ENCODE results near the gene SPACA6. TPM values are rescaled to one million over a fixed set of nuclear protein-coding genes. Genes with fewer than 3 reads are reported as not detected.

The SPACA6 gene
- total RNA-seq, 1 experiment from 2014 or later: 18.9 TPM

DNA sequence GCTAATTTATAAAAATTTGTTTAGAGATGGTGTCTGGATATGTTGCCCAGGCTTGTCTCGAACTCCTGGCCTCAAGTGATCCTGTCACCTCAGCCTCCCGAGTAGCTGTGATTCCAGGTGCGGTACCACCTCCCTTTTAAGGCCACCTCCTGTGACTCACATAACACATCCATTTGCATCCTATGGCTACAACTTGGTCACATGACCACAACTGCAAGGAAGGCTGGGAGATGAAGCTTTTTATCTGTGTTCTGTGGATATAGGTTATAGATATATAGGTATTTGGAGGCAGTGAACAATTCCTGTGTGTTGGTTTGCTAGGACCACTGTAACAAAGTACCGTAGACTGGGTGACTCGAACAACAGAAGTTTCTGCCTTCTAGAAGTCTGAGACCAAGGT, 6.0 kb downstream of the SPACA6 start:
- H2BK5ac ChIP-seq (ENCODE audit: insufficient read length, low read length): no peak overlapping the region
- H3K27me3 Mint-ChIP-seq (ENCODE audit: low read depth): no peaks in the 10 kb centered on the region
- H2AK5ac ChIP-seq (ENCODE audit: insufficient read length, low read length): no peak overlapping the region
- H2BK15ac ChIP-seq (ENCODE audit: low read depth, low read length): no peak overlapping the region
- no peaks in the 10 kb centered on the region for H3K79me1 ChIP-seq (ENCODE audit: insufficient read depth, low read depth, low read length, poor library complexity, severe bottlenecking)
- no peak overlapping the region for H4K8ac ChIP-seq (replicated peaks; ENCODE audit: insufficient read length, low read depth, low read length)
- DNase-seq: no peak
- H2BK120ac ChIP-seq (ENCODE audit: low read depth, low read length, poor library complexity, severe bottlenecking): no peak overlapping the region
- no CpG with 5 or more reads among the region's 5 CpGs for WGBS (ENCODE audit: extremely low coverage, insufficient read length, low lambda C conversion rate)
- H3K4me3 Mint-ChIP-seq: no peak overlapping the region
- TF ChIP-seq, protein P1, sequence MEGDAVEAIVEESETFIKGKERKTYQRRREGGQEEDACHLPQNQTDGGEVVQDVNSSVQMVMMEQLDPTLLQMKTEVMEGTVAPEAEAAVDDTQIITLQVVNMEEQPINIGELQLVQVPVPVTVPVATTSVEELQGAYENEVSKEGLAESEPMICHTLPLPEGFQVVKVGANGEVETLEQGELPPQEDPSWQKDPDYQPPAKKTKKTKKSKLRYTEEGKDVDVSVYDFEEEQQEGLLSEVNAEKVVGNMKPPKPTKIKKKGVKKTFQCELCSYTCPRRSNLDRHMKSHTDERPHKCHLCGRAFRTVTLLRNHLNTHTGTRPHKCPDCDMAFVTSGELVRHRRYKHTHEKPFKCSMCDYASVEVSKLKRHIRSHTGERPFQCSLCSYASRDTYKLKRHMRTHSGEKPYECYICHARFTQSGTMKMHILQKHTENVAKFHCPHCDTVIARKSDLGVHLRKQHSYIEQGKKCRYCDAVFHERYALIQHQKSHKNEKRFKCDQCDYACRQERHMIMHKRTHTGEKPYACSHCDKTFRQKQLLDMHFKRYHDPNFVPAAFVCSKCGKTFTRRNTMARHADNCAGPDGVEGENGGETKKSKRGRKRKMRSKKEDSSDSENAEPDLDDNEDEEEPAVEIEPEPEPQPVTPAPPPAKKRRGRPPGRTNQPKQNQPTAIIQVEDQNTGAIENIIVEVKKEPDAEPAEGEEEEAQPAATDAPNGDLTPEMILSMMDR (conservative IDR thresholded peaks at IDR 0.05): no peak
- H3K56ac ChIP-seq (ENCODE audit: insufficient read length, low read depth, low read length): no peak overlapping the region
- no peak overlapping the region for H3K27ac Mint-ChIP-seq
- peaks cover 9 to 64% (median 39%) of the 10 kb centered on the region in 3 experiments for H3K36me3 Mint-ChIP-seq (ENCODE audit: insufficient read depth in 1 of 3, low read depth in 3 of 3)
- H3K4me1 ChIP-seq (ENCODE audit: insufficient read depth, low read length): peaks cover 2% of the 10 kb centered on the region; the same call in 1 of the 2 replicates
- no peak overlapping the region for H2AFZ ChIP-seq (ENCODE audit: low read length)
- no peak overlapping the region for H3K27ac ChIP-seq (ENCODE audit: insufficient read length, low read depth, low read length)
- H3K23me2 ChIP-seq (ENCODE audit: insufficient read length, low read depth, low read length, poor library complexity, severe bottlenecking): peaks cover 17% of the 10 kb centered on the region
- H4K5ac ChIP-seq (ENCODE audit: insufficient read length, low read depth, low read length): no peak overlapping the region
- H3K79me2 ChIP-seq (ENCODE audit: insufficient read depth, low read length): no peaks in the 10 kb centered on the region
- H3K23ac ChIP-seq (ENCODE audit: insufficient read length, low read depth, low read length): no peak overlapping the region
- H4K91ac ChIP-seq (ENCODE audit: insufficient read length, low read depth, low read length): no peak overlapping the region
- no peaks in the 10 kb centered on the region for H3K9me3 ChIP-seq (ENCODE audit: control insufficient read depth, low read depth, low read length)
- H3K14ac ChIP-seq (ENCODE audit: insufficient read depth, low read length): no peak overlapping the region
- no peaks in the 10 kb centered on the region for H3K27me3 ChIP-seq (ENCODE audit: insufficient read depth, low read length)
- H4K20me1 ChIP-seq (ENCODE audit: control insufficient read depth, insufficient read depth, insufficient read length): no peaks in the 10 kb centered on the region
- no peak overlapping the region for H2BK20ac ChIP-seq (ENCODE audit: low read depth, low read length, poor library complexity, severe bottlenecking)
- H3T11ph ChIP-seq (ENCODE audit: low read length): no peak overlapping the region
- H3K9me3 Mint-ChIP-seq: peaks cover 0 to 3% of the 10 kb centered on the region in 2 experiments; a peak in 1 of 5 replicates
- H3K9ac ChIP-seq (ENCODE audit: extremely low read depth, insufficient read length, low read length): no peak overlapping the region
- H2BK12ac ChIP-seq (ENCODE audit: insufficient read length, low read depth, low read length): no peak overlapping the region
- H3K18ac ChIP-seq (ENCODE audit: insufficient read length, low read depth, low read length): no peak overlapping the region
- peaks cover 23 to 25% of the 10 kb centered on the region in 2 experiments for H3K4me1 Mint-ChIP-seq
- no peak overlapping the region for H3K4me2 ChIP-seq (ENCODE audit: insufficient read depth, insufficient read length, low read length)
- H3K4ac ChIP-seq (ENCODE audit: low read depth, low read length): no peak overlapping the region
